ENCODE measurements around the gene FBXL4.
A peak's percentile ranks its signal among the peaks of the same experiment; 100 is the strongest.

Gene FBXL4

DNA sequence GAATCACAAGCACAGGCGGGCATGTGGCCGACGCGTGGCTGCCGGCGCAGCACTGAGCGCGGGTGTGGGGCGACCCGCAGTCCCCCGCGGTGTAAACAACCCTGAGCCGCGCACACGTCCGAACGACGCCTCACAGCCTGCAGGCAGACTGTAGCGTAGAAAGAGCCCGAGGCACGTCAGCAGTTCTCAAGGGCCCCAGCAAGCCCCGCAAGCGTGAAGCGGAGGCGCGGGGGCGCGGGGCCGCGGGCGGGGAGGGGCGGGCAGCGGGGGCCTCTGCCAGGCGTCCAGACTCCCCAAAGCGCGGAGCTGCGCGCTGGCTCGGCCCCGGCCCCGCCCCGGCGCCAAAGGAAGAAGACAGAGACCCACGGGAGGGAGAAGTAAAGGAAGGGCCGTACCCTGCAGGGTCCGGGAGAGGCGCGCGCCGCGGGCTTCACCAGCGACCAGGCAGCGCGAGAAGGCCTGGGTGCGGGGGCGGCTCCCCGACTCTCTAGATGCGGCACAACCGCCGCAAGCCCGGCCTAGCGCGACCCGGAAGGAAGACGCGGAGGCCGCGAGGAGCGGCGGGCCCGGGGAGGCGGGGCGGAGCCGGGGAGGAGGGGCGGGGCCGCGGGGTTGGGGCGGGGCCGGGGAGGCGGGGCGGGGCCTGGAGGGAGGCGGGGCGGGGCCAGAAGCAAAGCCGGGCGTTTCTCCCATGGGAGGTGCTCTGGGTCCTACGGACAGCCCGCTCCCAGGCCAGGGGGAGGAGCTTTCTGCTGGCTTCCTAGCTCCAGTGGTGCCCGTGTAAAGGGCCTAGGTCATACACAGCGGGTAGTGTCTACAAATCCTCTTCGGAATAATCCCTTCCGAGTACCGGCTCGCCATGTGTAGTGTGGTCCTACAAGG is at the start of gene FBXL4:
FBXL4 (minus strand) TSS at position 536 of the 882 bp plus-strand sequence. CDS start 20,958 bp downstream, outside the sequence.
- peak; percentile 92 for DNase-seq

DNA sequence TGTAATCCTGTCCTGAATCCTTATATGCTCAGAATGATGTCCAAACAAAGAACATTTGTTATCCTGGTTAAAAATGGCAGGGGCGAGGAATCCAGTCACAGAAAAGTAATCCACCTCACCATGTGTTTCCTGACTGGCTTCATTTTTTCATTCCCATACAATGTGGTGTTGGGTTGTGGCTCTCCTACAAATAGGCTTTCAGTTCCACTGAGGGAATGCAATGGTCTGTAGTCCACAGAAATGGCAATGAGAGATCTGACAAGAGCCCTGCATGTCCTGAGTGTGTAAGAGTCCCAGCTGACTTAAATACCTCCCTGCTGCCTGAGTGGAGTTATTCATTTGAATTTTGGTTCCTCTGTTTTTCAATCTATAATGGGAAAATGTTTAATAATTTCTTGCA is 47.4 kb upstream of the FBXL4 start:
- DNase-seq: no peak

DNA sequence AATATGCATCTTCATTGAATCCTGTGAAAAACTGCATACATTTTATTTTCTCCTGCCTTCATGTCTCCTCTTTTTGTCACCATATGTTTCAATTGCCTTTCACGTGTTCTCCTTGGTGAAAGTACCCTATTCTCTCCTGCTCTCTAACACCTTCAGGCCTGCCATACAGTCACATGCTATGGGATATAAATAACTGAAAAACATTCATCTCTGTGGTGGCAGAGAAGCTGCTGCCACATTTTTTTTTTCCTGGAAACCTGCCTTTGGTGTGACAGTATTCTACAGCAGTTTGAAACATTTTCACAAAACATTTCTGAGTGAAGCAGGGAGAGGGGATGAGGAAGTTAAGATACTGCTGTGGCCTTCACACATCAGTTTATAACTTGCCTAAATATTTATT is 44.8 kb upstream of the FBXL4 start:
- DNase-seq: no peak

DNA sequence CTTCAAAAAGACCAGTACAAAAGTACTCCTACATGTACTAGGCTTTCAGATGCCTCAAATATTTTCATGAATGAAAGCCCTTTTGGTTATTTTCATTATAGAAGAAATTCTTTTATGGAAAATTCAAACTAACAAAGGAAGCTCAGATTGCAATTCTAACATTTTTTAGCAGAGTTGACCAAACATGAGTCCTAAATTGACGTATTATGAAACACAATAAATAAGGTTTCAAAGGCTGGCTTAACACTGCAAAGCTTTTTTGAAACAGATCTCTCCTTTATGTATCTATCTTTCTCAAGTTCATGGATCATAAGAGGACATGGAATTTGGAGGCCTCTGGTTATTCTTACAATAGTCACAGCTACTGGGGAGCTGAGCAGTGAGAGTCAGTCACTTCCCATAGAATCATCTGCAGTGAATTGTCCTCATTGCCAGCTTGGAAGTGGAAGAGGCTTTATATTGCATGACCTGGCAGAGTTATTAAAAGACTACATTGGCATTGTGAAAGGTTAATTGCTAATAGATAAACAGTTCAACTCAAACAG is 38.4 kb upstream of the FBXL4 start:
- DNase-seq: no peak

DNA sequence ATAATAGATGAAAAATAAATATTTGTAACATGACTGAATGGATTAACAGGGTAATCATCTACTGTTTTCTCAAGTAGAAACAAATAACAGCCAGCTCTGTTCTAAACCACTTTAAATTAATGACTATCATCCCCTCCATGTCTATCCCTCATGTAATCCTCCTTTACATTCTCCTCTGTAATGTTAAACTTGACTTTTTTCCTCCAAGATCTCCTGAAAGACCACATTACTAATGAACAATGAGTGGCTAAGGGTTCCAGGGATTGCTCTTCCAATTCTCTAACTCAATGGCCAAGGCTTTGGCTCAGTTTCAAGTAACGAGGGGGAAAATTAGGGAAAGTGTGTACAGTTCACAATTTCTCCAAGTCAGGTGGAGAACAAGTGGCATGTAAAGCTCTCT is 37.6 kb upstream of the FBXL4 start:
- no peak for DNase-seq

DNA sequence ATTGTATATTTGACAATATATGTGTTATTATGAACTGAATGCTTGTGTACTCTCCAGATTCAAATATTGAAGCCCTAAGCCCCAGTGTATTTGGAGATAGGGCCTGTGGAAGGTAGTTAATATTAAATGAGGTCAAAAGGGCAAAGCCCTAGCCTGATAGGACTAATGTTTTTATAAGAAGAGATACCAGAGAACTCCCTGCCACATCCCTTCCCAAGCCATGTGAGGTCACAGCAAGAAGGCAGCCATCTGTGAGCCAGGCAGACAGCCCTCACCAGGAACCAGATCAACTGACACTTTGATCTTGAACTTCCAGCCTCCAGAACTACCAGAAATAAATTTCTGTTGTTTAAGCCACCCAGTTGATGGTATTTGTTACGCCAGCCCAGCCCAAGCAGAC is 36.4 kb upstream of the FBXL4 start:
- DNase-seq: no peak

DNA sequence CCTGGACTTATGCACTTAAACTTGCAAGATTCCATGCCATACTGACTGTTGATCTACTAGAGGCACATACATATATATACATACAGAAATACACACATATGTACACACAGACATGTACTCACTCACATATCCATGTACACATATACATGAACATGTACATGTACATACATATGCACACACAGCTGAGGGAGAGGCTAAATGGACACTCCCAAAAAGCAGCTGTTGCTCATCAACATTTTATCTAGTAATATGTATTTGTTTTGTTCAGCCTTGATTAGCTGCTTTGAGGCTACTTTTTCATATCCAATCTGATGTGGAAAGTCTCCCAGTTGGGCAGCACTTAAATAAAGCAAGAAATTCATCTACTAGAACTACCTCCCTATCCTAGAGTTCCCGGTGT is 33.7 kb upstream of the FBXL4 start:
- no peak for DNase-seq

DNA sequence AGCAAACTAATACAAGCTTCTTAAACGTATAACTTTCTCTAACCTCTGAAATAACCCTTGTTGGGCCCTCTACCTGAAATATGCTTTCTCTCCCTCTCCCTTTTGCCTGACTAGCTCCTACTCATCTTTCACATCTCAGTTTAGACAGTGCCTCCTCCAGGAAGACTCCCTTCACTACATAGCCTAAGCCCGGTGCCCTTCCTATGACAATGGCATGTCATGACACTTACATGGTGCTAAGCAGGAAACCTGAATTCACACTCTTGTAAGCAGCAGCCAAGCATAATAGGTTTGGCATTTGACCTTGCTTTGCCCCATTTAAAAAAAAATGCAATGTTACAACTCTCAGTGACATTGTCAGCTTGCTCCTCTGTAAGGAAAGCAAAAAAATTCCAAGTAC is 33.1 kb upstream of the FBXL4 start:
- no peak for DNase-seq

DNA sequence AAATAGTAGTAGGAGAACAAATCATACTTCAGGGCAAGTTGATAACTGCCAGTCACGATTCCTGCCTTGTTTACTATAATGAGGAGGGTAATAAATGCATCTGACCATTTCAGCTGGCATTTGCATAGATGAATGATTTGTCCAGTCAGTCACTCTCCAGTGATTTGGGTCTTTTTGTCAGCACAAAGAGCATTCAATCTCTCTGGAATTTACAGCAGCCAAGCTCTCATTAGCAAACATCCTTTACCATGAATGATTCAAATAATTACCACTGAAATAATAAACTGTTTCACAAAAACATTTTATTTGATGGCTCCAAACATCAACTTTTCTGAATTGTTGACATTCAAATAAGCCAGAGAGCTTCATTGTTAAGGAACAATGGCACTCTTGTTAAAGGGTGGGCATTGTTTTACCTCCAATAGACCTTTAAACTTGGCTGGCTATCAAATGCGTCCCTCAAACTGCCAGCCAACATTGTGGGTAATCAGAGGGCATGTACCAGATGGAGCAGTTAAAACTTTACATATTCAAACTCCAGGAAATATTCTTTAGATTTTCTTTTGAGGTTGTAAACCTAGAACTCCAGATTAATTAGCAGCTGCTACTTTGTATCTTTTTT is 30.0 kb upstream of the FBXL4 start:
- DNase-seq: no peak

DNA sequence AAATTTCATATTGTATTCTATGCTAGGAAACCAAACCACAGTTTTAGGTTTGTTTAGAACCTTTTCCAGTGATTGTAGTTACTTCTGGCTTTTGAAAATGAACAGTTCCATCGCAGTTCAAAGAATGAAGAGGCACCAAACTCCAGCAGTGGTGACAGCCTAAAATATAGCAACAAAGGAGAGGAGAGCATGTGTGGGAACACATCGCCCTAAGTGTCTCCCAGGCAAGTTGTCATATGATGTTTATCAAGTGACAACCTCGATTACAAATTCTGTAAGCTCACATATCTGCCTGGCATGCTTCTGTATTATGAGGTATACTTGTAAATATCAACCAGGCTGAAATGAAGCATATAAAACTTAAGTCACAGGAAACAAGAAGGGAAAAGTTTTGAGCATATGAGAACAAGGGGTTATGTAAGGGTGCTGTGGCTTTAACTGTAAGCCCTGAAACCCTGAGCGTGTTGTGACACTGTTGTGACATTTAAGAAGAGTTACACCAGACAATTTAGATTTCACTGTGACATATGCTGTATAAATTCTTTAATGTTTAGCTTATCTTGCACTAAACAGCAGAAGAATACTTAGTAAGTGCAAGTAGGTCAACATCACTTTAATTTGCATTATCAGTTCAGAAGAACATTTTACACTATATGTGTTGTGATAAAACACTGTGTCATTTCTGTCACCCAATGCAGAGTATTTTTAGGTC is 29.1 kb upstream of the FBXL4 start:
- DNase-seq: no peak

DNA sequence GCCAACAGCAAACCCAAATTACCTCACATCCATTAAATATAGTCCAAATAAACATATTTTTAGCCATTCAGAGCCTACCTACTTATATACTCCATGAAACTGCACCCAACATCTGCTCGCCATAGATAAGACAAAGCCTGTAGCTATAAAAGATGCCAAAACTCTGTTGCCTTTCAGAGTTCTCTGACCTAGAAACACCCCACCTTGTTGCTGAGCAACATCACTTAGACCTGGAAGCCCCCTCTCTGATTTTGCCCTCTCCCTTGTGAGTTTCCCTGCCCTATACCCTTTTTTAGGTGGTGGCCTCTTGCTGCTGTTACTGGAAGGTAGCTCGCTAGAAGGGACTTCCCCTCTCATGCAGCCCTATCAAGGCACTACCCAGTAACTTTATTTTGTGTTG is 27.7 kb upstream of the FBXL4 start:
- no peak for DNase-seq

DNA sequence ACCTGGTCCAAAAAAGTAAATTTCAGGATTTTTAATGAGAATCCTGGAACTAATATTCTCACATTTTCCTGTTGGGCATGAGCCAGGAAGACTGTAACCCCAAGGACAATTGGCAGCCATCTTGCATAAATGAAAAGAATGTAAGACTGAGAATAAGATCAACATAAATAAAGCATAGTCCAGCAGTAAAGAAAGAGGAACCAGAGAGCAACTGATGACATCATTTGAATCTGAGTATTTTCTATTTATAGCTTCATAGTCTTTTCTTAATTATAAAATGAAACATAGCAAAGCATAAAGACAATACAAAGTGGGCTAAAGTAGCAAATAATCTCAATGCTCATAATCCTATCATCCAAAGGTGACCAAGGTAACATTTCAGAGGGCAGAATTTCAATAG is 26.6 kb upstream of the FBXL4 start:
- DNase-seq: no peak

DNA sequence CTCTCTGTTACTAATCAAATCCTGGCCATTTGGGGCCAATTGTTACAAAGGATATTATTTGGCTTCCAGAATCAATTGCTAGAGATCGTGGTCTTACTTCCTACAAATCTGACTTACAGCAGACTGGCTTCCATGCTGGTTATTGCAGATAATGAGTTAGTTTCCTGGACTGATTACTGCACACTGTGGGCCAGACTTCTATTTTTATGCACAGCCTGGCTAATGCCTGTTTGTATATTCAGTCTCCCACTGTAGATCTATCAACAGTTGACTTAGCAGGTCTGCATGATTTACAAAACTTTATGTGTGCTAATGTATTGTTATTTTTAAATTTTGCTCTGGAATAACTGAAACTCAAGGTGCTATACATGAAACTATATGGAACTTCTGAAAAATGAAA is 25.8 kb upstream of the FBXL4 start:
- DNase-seq: no peak

DNA sequence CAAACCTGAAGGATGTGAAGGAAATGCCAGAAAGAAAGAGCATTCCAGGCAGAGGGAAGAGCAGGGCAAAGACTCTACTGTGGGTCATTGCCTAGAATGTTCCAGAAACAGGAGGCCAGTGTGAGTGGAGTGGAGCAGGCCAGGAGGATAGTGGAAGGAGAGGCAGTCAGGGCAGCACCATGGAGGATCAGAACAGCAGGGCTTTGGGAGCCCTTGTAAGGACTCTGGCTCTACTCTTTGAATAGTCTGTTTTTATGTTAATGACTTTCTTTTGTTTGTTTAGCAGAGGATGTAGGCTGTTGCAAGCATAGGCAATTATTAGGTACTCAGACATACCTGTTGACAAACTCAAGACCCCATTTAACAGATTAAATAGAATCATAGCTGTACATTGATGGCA is 23.6 kb upstream of the FBXL4 start:
- DNase-seq: no peak

DNA sequence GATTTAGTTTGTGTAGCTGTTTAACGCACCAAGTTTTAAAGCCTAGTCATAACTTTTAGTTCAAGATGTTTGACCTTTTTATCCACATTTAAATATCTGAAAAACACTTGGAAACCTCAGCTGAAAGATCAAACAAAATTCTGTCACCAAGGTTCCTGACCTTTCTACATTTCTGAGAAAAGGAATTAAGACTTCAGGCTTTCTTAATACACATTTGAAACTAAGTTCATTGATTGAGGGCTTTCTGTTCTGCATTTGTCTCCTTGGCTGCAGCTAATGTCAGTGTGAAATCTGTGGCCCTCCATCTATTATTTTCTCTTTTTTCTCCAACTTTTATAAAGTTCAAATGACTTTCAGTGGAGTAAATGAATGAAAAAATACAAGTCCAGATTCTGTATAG is 22.7 kb upstream of the FBXL4 start:
- DNase-seq: no peak

DNA sequence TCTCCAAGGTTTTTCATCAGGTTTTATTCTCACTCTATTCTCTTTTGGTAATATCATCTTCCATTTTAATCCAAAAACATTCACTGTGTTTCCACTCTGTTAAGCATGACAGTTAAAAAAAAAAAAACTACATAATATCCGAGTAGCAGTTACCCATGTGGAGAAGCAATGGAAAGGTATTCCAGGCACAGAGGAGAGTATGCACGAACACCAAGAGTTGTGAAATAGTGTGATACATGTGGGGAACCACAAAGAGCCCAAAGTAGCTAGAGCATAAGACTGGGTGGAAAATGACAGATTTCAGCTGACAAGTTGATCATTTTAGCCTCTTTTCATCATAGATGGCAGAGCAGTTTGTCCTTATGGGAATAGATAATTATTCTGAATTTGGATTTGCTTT is 19.9 kb upstream of the FBXL4 start:
- no peak for DNase-seq

DNA sequence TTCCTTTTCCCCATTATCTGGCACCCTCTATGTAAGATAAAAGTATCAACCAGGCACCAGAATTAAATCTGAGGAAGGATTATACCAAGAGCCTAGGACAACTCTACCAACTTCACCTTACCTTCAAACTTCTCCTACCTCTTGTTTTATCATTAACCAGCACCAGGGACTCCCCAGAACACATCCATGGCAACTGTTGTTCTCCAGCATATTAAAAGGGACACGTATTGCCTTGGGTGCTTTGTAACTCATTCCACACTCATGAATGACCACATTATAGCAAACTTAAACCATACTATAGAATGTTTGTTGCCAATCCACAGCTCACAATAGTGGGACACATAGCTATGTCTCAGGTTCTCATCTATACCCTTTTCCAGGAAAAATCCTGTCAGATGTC is 11.9 kb upstream of the FBXL4 start:
- DNase-seq: no peak

DNA sequence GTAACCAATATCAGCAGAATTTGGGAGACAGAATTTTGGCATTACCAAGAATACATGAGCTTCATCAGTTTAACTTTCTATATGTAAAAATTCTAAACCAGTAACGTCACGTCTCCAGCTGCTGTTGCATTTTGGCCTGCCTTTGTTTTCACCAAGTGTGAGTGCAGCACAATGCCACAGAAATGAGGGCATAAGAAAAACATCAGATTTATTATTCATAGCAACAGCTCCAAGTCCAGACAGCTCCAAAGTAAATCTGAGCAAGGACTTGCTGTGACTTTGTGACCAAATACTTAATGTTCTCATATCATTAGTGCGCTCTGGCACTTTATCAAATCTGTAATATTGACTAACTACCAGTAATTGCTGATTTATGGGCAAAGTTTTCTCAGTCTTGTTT is 11.0 kb upstream of the FBXL4 start:
- DNase-seq: no peak

DNA sequence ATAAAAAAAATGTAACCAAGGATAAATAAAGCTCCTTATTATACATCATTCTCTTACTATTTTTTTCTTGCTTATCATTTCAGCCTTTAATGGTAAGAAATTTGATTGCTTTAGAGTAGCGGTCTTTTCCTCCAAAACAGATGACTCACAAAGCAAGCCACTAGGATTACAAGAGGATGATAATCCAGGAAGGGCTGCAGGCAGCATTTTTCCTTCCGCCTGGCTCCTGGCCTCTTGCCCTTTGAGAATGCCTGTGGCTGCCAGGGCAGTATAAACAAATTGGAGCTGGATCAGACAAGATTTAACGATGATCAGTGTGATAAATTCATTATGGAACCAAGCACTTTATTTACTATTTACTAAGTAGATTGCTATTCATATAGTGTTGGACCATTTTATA is 9.7 kb upstream of the FBXL4 start:
- DNase-seq: no peak

DNA sequence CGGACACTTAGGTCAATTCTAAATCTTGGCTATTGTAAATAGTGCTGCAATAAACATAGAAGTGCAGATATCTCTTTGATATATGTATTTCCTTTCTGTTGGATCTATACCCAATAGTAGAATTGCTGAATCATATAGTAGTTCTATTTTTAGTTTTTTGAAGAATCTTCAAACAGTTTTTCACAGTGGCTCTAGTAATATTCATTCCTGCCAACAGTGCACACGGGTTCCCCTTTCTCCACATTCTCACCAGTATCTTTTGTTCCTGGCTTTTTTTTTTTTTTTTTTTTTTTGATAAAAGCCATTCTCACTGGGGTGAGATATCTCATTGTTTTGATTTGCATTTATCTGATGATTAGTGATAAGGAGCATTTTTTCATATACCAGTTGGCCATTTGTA is 1.8 kb upstream of the FBXL4 start:
- no peak for DNase-seq

DNA sequence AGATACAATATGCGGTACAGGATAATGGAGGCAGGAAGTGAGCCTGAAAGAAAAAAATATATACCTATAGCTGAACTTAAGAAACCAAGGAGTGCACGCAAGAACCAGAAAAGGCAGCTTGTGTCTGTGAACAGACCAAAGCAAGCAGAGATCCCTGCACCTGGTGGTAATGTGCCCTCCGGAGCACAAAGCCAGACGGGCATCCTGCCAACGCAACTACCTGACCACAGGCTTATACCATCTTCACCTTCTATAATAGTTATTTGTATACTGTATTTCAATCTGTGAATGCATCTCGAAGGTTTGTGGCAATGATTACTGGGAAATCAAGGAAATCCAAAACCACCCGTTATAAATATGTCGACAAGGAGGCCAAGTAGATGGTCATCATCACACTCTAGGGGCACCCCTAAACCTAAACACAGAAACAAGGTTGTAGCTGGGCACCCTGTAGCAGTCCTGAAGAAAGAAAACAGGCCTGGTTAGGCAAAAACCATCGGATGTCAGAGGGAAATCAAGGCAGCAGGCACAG is 801 bp downstream of the FBXL4 start:
- DNase-seq: peak; percentile 76

DNA sequence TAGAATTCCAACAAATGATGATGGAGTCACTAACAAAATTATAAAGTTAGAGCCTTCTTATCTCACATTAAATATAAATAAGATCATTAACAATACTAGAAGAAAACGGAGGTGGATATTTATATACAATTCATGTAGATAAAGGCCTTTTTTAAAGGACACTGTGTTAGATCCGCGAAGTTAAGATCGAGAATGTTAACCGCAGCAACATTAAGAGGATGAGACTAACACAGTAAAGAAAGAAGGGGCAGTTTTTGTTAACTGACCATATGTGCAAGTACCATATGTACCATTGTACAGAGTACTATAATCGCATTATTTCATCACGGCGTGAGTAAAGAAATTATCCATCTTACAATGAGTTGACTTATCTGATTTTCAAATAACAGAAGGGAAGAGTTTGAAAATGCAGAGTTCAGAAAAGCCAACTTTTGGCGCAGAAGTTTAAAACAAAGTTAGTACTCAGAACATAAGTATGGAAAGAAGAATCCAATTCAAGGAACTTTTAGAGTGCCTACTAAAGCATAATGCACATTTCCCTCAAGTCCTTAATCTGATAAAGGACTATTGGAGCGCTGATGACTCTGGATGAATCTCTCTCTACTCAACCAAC is 1.4 kb downstream of the FBXL4 start:
- no peak for DNase-seq
